Astrocyte (in vitro differentiated cells and primary cell): Measurements from ENCODE around the gene EPB41L4B.

ENCODE experiments used
- EZH2 ChIP-seq: IDR thresholded peaks from 2 replicates; pipeline ENCODE4 v1.6.1; 2012; ENCODE audit warnings: mild to moderate bottlenecking, low read length, inconsistent platforms; ENCODE audit not compliant: insufficient read depth
- TF ChIP-seq, protein P1 (sequence below): IDR thresholded peaks from 2 replicates; pipeline ENCODE4 v1.5.1; 2011; ENCODE audit warnings: low read depth, mild to moderate bottlenecking, inconsistent platforms, low read length, moderate library complexity; ENCODE audit not compliant: insufficient read depth

DNA sequence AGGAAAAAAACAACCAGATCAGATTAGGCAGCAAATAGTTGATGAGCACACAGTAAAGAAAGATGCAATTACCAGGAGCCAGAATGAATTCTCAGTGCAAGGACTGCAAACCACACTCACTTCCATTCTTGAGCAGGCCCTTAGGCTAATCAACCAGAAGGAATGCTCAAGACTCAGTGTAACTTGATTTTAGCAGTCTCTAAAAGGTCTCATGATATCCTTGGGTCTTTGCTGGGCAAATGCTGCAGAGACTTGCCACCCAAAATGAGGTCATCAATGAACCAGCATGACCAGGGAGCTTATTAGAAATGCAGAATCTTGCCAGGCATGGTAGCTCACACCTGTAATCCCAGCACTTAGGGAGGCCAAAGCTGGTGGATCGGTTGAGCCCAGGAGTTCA is 181.0 kb downstream of the EPB41L4B start:
- TF ChIP-seq, protein P1, sequence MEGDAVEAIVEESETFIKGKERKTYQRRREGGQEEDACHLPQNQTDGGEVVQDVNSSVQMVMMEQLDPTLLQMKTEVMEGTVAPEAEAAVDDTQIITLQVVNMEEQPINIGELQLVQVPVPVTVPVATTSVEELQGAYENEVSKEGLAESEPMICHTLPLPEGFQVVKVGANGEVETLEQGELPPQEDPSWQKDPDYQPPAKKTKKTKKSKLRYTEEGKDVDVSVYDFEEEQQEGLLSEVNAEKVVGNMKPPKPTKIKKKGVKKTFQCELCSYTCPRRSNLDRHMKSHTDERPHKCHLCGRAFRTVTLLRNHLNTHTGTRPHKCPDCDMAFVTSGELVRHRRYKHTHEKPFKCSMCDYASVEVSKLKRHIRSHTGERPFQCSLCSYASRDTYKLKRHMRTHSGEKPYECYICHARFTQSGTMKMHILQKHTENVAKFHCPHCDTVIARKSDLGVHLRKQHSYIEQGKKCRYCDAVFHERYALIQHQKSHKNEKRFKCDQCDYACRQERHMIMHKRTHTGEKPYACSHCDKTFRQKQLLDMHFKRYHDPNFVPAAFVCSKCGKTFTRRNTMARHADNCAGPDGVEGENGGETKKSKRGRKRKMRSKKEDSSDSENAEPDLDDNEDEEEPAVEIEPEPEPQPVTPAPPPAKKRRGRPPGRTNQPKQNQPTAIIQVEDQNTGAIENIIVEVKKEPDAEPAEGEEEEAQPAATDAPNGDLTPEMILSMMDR = no peak
- TF ChIP-seq EZH2 = no peak
